Right ventricle myocardium superior (tissue), 1 donor: ENCODE results near the gene PARK7. TPM values are rescaled to one million over a fixed set of nuclear protein-coding genes. Genes with fewer than 3 reads are reported as not detected.

ENCODE experiments used
- ATAC-seq: fragments of 200-7000 bp; cut with Tn5 transposase; one replicate; pipeline ENCODE4 v1.9.1; 2020; ENCODE audit warnings: mild to moderate bottlenecking; ENCODE audit not compliant: poor library complexity
- DNase-seq: peaks from one replicate; pipeline ENCODE4 v3.0.0-alpha.2; 2020
- intact Hi-C: fragments of 100-400 bp; cut with DNase I; formaldehyde crosslinking; loops from one replicate; pipeline ENCODE4 v1.11.2; 2022
- total RNA-seq: library from RNA; stranded (reverse); fragmentation: NEBNext Ultra II Directional; extraction: Animal tissue kit (Norgen Biotek cat#: 25700); gene quantifications from one replicate; pipeline ENCODE4 v1.2.1, GENCODE V29; 2021
- donor health status: DM: no; HTN: yes; CAD: no; lungs with severe emphysema.

PARK7 gene
- total RNA-seq, 1 donor from 2014 or later, result 361 TPM

DNA sequence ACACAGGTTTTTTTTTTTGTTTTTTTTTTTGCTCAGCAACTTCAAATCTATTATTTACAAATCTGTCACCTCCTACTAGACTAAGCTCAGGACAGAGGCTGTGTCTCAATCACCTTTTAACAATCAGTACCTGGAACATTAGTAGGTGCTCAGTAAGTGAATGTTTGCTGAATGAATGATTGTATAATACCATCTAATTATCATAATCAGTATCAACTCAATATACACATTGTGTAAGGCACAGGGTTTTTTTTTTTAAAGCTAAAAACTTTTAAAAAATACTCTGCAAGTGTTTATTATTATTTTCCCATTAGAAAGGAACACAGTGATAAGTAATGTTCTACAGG is 55.4 kb downstream of the PARK7 start:
- ATAC-seq (no peak), DNase-seq (no peak)
- intact Hi-C loops, result no loop called here

- ATAC-seq (no peak), DNase-seq (no peak)
- intact Hi-C loops, result no loop called here
These were observed 56.1 kb downstream of the PARK7 start for GRCh38 chr1:8017495-8018197.

DNA sequence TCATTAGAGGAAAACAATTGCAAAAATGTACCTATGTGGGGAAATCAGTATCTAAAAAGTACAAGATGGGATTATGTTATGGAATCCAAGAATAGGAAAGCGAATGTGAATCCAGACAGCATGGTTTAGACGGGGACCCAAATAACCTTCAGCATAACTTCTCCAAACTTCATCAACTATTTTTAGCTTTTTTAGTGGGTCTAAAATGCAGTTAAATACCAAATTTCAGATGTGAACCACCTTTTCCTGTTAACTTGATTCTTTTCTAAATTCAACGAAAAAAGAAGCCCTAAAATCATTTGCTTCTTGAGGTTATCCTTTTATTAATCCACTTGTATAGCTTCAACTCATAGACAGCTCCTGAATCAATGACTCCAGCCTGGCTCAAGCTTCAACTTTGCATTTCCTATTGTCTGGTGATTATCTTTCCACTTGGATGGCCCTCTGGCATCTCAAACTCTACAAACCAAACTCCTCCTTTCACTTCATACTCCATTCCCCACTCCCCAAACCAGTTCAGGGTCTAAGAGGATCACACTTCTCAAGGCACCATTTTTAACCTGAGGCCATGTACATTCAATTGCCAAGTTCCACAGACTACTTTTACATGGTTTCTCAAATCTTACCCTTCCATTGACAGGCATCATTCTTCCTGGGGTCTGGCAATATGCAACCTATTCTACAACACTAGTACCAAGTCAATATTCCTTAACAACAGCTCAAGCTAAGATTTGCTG is 57.1 kb downstream of the PARK7 start:
- no peak for ATAC-seq
- intact Hi-C loops, result no loop called here
- DNase-seq, result no peak

DNA sequence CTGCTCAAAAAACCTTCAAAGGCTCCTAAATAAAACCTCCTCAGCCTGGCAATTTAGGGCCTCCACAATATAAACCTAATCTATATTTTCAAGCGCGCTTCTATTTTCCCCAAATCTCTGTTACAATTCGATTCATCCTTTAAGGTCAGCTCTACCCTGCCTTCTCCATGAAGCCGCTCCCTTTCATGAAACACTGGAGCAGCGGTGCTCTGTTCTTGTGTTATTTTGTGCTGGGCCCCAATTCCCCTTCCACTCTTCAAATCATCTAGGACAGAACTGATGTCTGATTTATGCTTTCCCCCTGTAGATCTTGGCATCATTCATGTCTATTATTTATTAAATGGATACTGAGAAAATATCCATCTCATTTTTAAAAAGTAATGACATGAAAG is 57.7 kb downstream of the PARK7 start:
- intact Hi-C loops, result no loop called here
- ATAC-seq, result no peak
- DNase-seq, result no peak

DNA sequence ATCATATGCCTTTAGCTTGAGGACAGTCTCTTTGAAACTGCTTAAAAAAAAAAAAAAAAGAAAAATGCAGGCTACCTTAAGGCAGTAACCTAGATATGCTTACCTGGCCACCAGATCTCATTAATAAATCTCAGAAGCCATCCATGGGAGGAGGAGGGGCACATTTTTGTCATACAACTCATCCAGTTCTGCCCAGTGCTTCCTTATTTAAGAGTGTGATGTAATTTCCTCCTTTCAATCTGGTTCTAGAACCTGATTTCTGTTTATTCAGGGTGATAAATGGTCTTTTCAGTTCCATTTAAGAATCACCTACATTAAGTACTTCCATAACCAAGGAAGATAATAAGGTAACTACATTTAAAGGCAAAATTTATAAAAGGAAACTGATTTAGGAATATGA is 58.5 kb downstream of the PARK7 start:
- ATAC-seq (no peak), DNase-seq (no peak)
- intact Hi-C loops, result no loop called here

DNA sequence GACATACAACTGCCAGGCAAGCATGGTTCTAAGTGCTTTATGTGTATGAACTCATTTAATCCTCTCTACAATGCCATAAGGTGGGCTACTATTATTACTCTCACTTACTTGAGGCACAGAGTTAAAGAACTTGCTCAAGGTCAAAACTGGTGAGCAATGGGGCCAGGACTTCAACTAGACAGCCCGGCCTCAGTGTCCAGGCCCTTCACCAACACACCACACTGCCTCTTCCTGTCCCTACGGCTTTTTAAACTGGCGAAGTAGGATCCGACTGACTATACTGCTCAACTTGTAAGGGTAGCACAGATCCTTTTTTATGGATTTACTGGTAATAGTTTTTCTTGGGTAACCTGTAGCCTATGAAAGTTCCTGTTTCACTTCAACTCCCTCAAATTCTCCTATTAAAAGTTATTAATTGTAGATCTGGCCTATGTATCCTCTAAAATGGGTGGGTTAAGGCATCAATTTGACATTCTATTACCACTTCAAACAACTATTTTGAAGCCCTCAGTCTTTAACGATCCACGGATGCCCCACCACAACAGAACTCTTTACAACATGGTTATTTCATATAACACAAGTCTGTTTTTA is 60.3 kb downstream of the PARK7 start:
- DNase-seq (no peak), ATAC-seq (no peak)
- intact Hi-C loops, result no loop called here

GRCh38 chr1:8022395-8023286 is 61.1 kb downstream of the PARK7 start:
- no peak for ATAC-seq
- intact Hi-C loops, result no loop called here
- no peak for DNase-seq

DNA sequence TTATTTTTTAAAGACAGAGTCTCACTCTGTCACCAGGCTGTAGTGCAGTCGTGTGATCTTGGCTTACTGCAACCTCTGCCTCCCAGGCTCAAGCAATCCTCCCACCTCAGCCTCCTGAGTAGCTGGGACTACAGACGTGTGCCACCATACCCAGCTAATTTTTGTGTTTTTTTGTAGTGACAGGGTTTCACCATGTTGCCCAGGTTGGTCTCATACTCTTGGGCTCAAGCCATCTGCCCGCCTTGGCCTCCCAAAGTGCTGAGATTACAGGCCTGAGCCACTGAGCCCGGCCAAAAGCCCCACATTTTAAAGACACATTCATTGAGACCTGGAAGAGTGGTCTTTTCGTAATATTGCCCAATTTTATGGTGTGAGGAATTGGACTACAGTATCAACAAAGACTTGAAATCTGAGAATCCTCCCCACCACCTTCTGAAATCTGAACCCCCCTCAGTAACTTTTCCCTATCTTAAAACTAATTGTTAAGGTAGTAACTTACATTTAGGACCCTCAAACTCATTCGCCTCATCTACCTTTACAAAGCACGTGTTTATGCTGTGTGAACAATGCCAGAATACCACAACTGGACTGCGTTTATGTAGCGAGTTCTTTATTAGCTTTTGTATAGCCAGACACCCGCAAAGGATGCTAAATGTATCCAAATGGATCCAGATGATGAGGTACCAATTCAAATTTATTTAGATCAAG is 61.9 kb downstream of the PARK7 start:
- no peak for DNase-seq

GRCh38 chr1:8023995-8024313 is 62.4 kb downstream of the PARK7 start:
- DNase-seq (no peak), ATAC-seq (no peak)
- intact Hi-C loops, result no loop called here

More for the DNA sequence above, 61.9 kb downstream of the PARK7 start:
- no peak for ATAC-seq
- intact Hi-C loops, result no loop called here

DNA sequence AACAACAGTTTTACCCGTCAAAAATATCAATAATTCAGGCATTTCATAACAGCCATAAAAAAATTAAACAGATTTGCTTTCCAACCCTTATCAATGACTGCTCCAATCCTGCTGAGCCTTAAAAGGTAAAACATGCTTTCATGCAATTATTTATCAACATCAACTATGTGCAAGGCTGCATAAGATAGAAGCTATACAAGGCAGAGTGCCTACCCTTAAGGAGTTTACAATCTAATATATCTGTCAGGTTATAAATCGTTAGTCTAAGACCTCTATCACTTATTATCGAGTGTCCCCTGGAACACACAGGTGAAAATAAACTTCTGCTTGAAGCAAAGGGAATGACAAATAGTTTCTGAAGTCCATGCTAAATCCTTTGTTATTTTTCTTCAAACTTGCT is 62.8 kb downstream of the PARK7 start:
- DNase-seq, result no peak
- no peak for ATAC-seq
- intact Hi-C loops, result no loop called here

- no peak for DNase-seq
- intact Hi-C loops, result loop anchor here (5.0 kb wide), 1 partner anchor 292 kb away; the partner anchor contains the start of gene SLC45A1
These were observed 63.7 kb downstream of the PARK7 start for GRCh38 chr1:8025061-8025670.

GRCh38 chr1:8025671-8026144 is 64.2 kb downstream of the PARK7 start:
- ATAC-seq (no peak), DNase-seq (no peak)
- intact Hi-C loops, result loop anchor here (5.0 kb wide), 1 partner anchor 292 kb away; the partner anchor contains the start of gene SLC45A1

More at GRCh38 chr1:8025061-8025670, 63.7 kb downstream of the PARK7 start:
- ATAC-seq, result no peak

GRCh38 chr1:8026153-8026975 is 64.9 kb downstream of the PARK7 start, which contains the start of gene ERRFI1:
Gene ERRFI1 (minus strand): TSS chr1:8026309. CDS start chr1:8015619, 10,690 bp downstream.
- DNase-seq (peak; percentile 97), ATAC-seq (peak; percentile 97)
- intact Hi-C loops, result loop anchor here (5.0 kb wide), 1 partner anchor 291 kb away; the partner anchor contains the start of gene SLC45A1

DNA sequence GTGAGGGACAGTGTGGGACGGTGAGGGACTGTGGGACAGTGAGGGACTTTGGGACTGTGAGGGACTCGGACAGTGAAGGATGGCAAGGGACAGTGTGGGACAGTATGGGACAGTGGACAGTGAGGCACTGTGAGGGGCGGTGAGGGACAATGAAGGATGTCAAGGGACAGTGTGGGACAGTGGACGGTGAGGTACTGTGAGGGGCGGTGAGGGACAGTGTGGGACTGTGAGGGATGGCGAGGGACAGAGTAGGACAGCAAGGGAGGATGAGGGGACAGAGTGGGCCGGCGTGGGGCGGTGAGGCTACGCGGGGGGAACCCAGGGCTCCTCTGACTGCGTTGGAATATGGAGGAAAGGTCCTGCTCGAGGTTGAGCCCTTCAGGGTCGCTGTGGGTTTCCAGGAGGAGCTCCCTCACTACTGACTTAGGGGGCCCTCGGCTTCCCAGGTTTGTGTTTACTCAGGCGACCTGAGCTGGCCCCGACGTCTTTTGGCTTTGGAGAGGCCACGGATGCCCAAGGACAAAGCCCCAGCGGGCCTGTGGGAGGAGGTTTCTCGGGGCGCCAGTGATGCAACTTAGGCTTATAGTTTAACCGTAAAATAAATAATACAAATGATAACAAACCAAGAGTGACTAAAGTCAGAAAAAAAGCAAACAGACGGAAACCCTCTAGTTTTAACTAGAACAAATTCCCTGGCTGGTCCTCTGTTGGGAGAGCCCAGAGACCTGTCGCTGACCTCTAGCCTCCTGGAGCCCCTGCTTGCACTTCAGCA is 65.7 kb downstream of the PARK7 start:
- DNase-seq (peak; percentile 61), ATAC-seq (no peak)
- intact Hi-C loops, result loop anchor here (5.0 kb wide), 1 partner anchor 290 kb away; the partner anchor contains the start of gene SLC45A1

- intact Hi-C loops, result loop anchor here (5.0 kb wide), 1 partner anchor 289 kb away; the partner anchor contains the start of gene SLC45A1
- ATAC-seq (no peak), DNase-seq (no peak)
These were observed 66.4 kb downstream of the PARK7 start for GRCh38 chr1:8027748-8028570.
